B cell (primary cell): ENCODE measurements around the gene FBN1. TPM values are rescaled to one million over a fixed set of nuclear protein-coding genes. Genes with fewer than 3 reads are reported as not detected.

ENCODE experiments used
- ATAC-seq: fragments of 200-7000 bp; cut with Tn5 transposase; one replicate; pipeline ENCODE4 v1.10.0; 2021; ENCODE audit warnings: low read depth, mild to moderate bottlenecking, moderate number of reproducible peaks, moderate library complexity
- CTCF ChIA-PET: fragments of 350-600 bp; sonication (Branson Sonifier 250); formaldehyde crosslinking; loops from one replicate; lab custom pipeline; 2021; ENCODE audit warnings: antibody characterized with exemption, inconsistent platforms; lab: Charles Lee
- POLR2A ChIA-PET: fragments of 350-600 bp; sonication (Branson Sonifier 250); formaldehyde crosslinking; loops from one replicate; lab custom pipeline; 2021; ENCODE audit warnings: antibody characterized with exemption; lab: Charles Lee
- DNase-seq: peaks from one replicate; pipeline ENCODE4 v3.0.0; 2013
- H2AFZ ChIP-seq: 2 replicates; pipeline ENCODE4 v1.6.1; 2012; ENCODE audit warnings: mild to moderate bottlenecking, low read depth, low read length; ENCODE audit not compliant: insufficient read depth, poor library complexity, severe bottlenecking
- H3K27ac ChIP-seq, 2 donors: 1 replicate in 1 of 2; 2 replicates in 1 of 2; pipeline ENCODE4 v1.5.1; 2012 to 2013; ENCODE audit warnings: low read length in 2 of 2, mild to moderate bottlenecking in 2 of 2, moderate library complexity in 1 of 2
- H3K27me3 ChIP-seq, 4 experiments: fragments of 200-600 bp in 1 of 4; sonication (generic) in 1 of 4; replicated peaks in 1 of 4; 1 replicate in 2 of 4; 2 replicates in 2 of 4; pipeline versions ENCODE4 v1.6.1 to v1.7.0; 2013 to 2016; ENCODE audit warnings: low read length in 3 of 4, mild to moderate bottlenecking in 2 of 4, mixed read lengths in 1 of 4, moderate library complexity in 1 of 4; ENCODE audit not compliant: insufficient read depth in 4 of 4, control insufficient read depth in 3 of 4; ENCODE audit errors: control extremely low read depth in 1 of 4
- H3K36me3 ChIP-seq, 2 experiments: replicated peaks in 1 of 2; 1 replicate in 1 of 2; 2 replicates in 1 of 2; pipeline versions ENCODE4 v1.6.1 to v1.7.1; 2013; ENCODE audit warnings: low read length in 1 of 2; ENCODE audit not compliant: insufficient read depth in 2 of 2, control insufficient read depth in 1 of 2; ENCODE audit errors: control extremely low read depth in 1 of 2, extremely low read depth in 1 of 2
- H3K4me1 ChIP-seq, 2 donors: fragments of 200-600 bp in 1 of 2; sonication (generic) in 1 of 2; 1 replicate in 1 of 2; 2 replicates in 1 of 2; pipeline versions ENCODE4 v1.5.1 to v1.6.1; 2013 to 2017; ENCODE audit warnings: low read length in 2 of 2; ENCODE audit not compliant: control insufficient read depth in 2 of 2, insufficient read depth in 2 of 2
- H3K4me2 ChIP-seq: replicated peaks from 2 replicates; pipeline ENCODE3; 2012; ENCODE audit warnings: mild to moderate bottlenecking, low read depth, low read length; ENCODE audit not compliant: poor library complexity, severe bottlenecking
- H3K4me3 ChIP-seq, 5 experiments: fragments of 200-600 bp in 1 of 5; sonication (generic) in 1 of 5; 1 replicate in 3 of 5; 2 replicates in 2 of 5; pipeline versions ENCODE4 v1.5.1 to v1.7.0; 2011 to 2016; ENCODE audit warnings: low read length in 4 of 5, mild to moderate bottlenecking in 4 of 5, low read depth in 2 of 5, control low read depth in 1 of 5, moderate library complexity in 1 of 5; ENCODE audit not compliant: insufficient read depth in 1 of 5; ENCODE audit errors: control extremely low read depth in 1 of 5, extremely low read depth in 1 of 5
- H3K79me2 ChIP-seq: fragments of 200-600 bp; sonication (generic); one replicate; pipeline ENCODE4 v1.6.0; 2016; ENCODE audit warnings: low read length; ENCODE audit not compliant: control insufficient read depth, insufficient read depth
- H3K9ac ChIP-seq: fragments of 200-600 bp; sonication (generic); 2 replicates; pipeline ENCODE4 v1.6.1; 2017; ENCODE audit warnings: mild to moderate bottlenecking, low read length, moderate library complexity
- H3K9me3 ChIP-seq, 3 donors: one replicate each; pipeline versions ENCODE4 v1.6.1 to v1.7.1; 2013; ENCODE audit warnings: low read length in 2 of 3; ENCODE audit not compliant: control insufficient read depth in 2 of 3, insufficient read depth in 1 of 3; ENCODE audit errors: control extremely low read depth in 1 of 3
- H4K20me1 ChIP-seq: 2 replicates; pipeline ENCODE4 v1.6.0; 2012; ENCODE audit warnings: mild to moderate bottlenecking, low read length; ENCODE audit not compliant: insufficient read depth, control insufficient read depth, poor library complexity, severe bottlenecking
- H3K27ac Mint-ChIP-seq: one replicate; pipeline ENCODE4 v1.8.0; 2021; ENCODE audit warnings: mixed read lengths
- H3K27me3 Mint-ChIP-seq: one replicate; pipeline ENCODE4 v1.8.0; 2021; ENCODE audit warnings: mixed read lengths
- H3K4me1 Mint-ChIP-seq: one replicate; pipeline ENCODE4 v1.8.0; 2021; ENCODE audit warnings: mixed read lengths
- H3K4me3 Mint-ChIP-seq: one replicate; pipeline ENCODE4 v1.8.0; 2021; ENCODE audit warnings: mixed read lengths
- H3K9me3 Mint-ChIP-seq: one replicate; pipeline ENCODE4 v1.8.0; 2022; ENCODE audit warnings: mixed read lengths; ENCODE audit not compliant: insufficient read depth
- EZH2 ChIP-seq: IDR thresholded peaks from 2 replicates; pipeline ENCODE4 v1.6.1; 2012; ENCODE audit warnings: borderline replicate concordance, low read depth, mild to moderate bottlenecking, moderate library complexity, low read length; ENCODE audit not compliant: insufficient read depth, poor library complexity, severe bottlenecking
- WGBS: methylation state at CpG from one replicate; pipeline ENCODE4 v1.1.5; 2013; ENCODE audit warnings: missing lambda C conversion rate; ENCODE audit not compliant: insufficient coverage; 5-methylcytosine and 5-hydroxymethylcytosine counted together
- intact Hi-C: fragments of 100-400 bp; cut with micrococcal nuclease; formaldehyde crosslinking; loops from one replicate; pipeline ENCODE4 v1.10.0; 2022
- polyA plus RNA-seq: library from polyadenylated mRNA; depleted of rRNA; stranded (reverse); fragments of >200 nt; gene quantifications from 2 replicates; pipeline ENCODE4 v1.2.3, GENCODE V29; 2012
- total RNA-seq, 2 donors: library from RNA; stranded (reverse); fragments of 120-200 nt in 1 of 2; gene quantifications; 1 replicate in 1 of 2; 2 replicates in 1 of 2; pipeline versions ENCODE4 v1.2.3 to v1.2.4, GENCODE V29; 2013 to 2022
- TF ChIP-seq, protein P1 (sequence below): fragments of 200-600 bp; IDR thresholded peaks from one replicate; pipeline ENCODE4 v1.8.0; 2022; ENCODE audit warnings: antibody characterized with exemption, mild to moderate bottlenecking

The FBN1 gene
- total and polyA plus RNA-seq, 2 donors (not counting 1 experiment from before 2014, with no cell fraction given): 0.15 to 0.25 TPM

DNA sequence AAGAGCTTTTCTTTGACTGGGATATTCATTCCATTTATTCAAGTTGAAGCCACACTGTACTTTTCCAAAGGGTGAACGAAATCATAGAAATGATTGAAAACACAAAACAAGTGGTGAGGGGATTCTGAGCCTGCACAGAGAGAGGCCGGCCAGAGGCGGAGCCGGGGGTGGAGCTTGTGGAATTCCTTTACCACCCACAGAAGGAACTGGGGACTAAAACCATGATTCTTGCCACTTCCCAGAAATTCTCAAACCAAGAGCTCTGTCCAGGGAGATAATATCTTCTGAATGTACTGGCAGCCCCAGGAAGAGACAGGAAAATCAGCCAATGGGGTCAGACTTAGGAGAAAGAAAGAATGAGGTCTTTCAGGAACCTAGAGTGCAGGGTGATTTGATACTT lies 20.8 kb downstream of the FBN1 start:
- no peaks in the 10 kb centered on the region for H4K20me1 ChIP-seq
- Mint-ChIP-seq H3K4me3 (no peak overlapping the region), H3K4me1 (no peaks in the 10 kb centered on the region), H3K27me3 (no peaks in the 10 kb centered on the region), H3K27ac (no peak overlapping the region), H3K9me3 (no peaks in the 10 kb centered on the region)
- TF ChIP-seq EZH2: no peak
- TF ChIP-seq, protein P1, sequence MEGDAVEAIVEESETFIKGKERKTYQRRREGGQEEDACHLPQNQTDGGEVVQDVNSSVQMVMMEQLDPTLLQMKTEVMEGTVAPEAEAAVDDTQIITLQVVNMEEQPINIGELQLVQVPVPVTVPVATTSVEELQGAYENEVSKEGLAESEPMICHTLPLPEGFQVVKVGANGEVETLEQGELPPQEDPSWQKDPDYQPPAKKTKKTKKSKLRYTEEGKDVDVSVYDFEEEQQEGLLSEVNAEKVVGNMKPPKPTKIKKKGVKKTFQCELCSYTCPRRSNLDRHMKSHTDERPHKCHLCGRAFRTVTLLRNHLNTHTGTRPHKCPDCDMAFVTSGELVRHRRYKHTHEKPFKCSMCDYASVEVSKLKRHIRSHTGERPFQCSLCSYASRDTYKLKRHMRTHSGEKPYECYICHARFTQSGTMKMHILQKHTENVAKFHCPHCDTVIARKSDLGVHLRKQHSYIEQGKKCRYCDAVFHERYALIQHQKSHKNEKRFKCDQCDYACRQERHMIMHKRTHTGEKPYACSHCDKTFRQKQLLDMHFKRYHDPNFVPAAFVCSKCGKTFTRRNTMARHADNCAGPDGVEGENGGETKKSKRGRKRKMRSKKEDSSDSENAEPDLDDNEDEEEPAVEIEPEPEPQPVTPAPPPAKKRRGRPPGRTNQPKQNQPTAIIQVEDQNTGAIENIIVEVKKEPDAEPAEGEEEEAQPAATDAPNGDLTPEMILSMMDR: no peak
- ATAC-seq (no peak), DNase-seq (no peak)
- no peak overlapping the region for H3K4me2 ChIP-seq
- no peak overlapping the region for H3K27ac ChIP-seq
- no peak overlapping the region for H3K9ac ChIP-seq
- H3K36me3 ChIP-seq: no peaks in the 10 kb centered on the region
- H3K4me1 ChIP-seq: no peaks in the 10 kb centered on the region
- no peaks in the 10 kb centered on the region for H3K27me3 ChIP-seq
- POLR2A ChIA-PET: no interaction called here
- CTCF ChIA-PET: no interaction called here
- intact Hi-C loops: no loop called here
- no peak overlapping the region for H3K4me3 ChIP-seq
- WGBS: no CpG with 5 or more reads among the region's 4 CpGs
- H3K9me3 ChIP-seq: no peaks in the 10 kb centered on the region
- no peaks in the 10 kb centered on the region for H3K79me2 ChIP-seq
- no peak overlapping the region for H2AFZ ChIP-seq

DNA sequence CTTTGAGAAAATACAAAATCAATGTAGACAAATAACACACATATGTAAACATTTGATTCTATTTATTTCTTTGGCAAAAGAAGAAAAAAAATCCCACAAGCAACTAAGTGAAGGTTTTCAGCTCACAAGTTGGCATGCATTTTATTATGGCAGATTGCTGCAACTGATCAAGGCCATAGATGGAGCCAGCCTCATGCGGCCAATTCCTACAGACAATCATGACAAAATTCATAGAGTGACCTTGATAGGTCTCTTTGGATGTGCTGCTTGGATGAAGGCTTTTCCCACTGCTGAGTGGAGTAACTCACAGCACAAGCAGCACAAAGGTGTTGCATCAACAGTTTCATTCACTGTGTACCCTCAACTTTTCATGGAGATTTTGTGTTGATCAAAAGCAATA lies 22.1 kb downstream of the FBN1 start:
- ChIA-PET POLR2A (no interaction called here), CTCF (no interaction called here)
- H3K4me1 ChIP-seq: no peaks in the 10 kb centered on the region
- Mint-ChIP-seq H3K27ac (no peak overlapping the region), H3K4me3 (no peak overlapping the region), H3K27me3 (no peaks in the 10 kb centered on the region), H3K4me1 (no peaks in the 10 kb centered on the region), H3K9me3 (no peaks in the 10 kb centered on the region)
- H4K20me1 ChIP-seq: no peaks in the 10 kb centered on the region
- H3K36me3 ChIP-seq: no peaks in the 10 kb centered on the region
- no peak overlapping the region for H3K4me3 ChIP-seq
- TF ChIP-seq, protein P1: no peak
- no peak for TF ChIP-seq EZH2
- intact Hi-C loops: no loop called here
- DNase-seq: no peak
- no peak for ATAC-seq
- no peaks in the 10 kb centered on the region for H3K9me3 ChIP-seq
- WGBS: 100% methylated on average over 1 of the region's 1 CpG
- H3K9ac ChIP-seq: no peak overlapping the region
- H3K4me2 ChIP-seq: no peak overlapping the region
- no peaks in the 10 kb centered on the region for H3K27me3 ChIP-seq
- H3K79me2 ChIP-seq: no peaks in the 10 kb centered on the region
- no peak overlapping the region for H3K27ac ChIP-seq
- no peak overlapping the region for H2AFZ ChIP-seq
